H9 (cell line): Measurements from ENCODE around the gene DYRK1B. TPM values are rescaled to one million over a fixed set of nuclear protein-coding genes. Genes with fewer than 3 reads are reported as not detected.
"Not testable (repeated sequence)": the region's sequence is repeated elsewhere in the genome, so short reads cannot be mapped to it uniquely, and the experiment has no call there.

Source experiments
- DNase-seq: peaks from one replicate; pipeline ENCODE4 v3.0.0-alpha.2; 2017
- H2AFZ ChIP-seq: one replicate; pipeline ENCODE4 v1.6.1; 2013; ENCODE audit warnings: mild to moderate bottlenecking, low read length, control low read depth, moderate library complexity
- H2AK5ac ChIP-seq: 2 replicates; pipeline ENCODE4 v1.6.1; 2013; ENCODE audit warnings: low read length, control low read depth, mixed read lengths; ENCODE audit not compliant: insufficient read length
- H2BK120ac ChIP-seq: one replicate; pipeline ENCODE4 v1.6.1; 2013; ENCODE audit warnings: low read depth, mild to moderate bottlenecking, low read length, control low read depth, inconsistent platforms; ENCODE audit not compliant: poor library complexity, severe bottlenecking
- H2BK12ac ChIP-seq: 2 replicates; pipeline ENCODE4 v1.6.1; 2013; ENCODE audit warnings: low read length, control low read depth, mixed read lengths, low read depth; ENCODE audit not compliant: insufficient read length
- H2BK15ac ChIP-seq: 2 replicates; pipeline ENCODE4 v1.6.1; 2013; ENCODE audit warnings: low read depth, low read length, control low read depth
- H2BK20ac ChIP-seq: one replicate; pipeline ENCODE4 v1.6.1; 2013; ENCODE audit warnings: low read depth, mild to moderate bottlenecking, low read length, control low read depth, inconsistent platforms; ENCODE audit not compliant: poor library complexity, severe bottlenecking
- H2BK5ac ChIP-seq: 2 replicates; pipeline ENCODE4 v1.6.1; 2013; ENCODE audit warnings: low read length, control low read depth, mixed read lengths; ENCODE audit not compliant: insufficient read length
- H3K14ac ChIP-seq: 2 replicates; pipeline ENCODE4 v1.6.1; 2013; ENCODE audit warnings: low read length, control low read depth; ENCODE audit not compliant: insufficient read depth
- H3K18ac ChIP-seq: 2 replicates; pipeline ENCODE4 v1.6.1; 2013; ENCODE audit warnings: low read depth, mild to moderate bottlenecking, mixed read lengths, low read length, control low read depth; ENCODE audit not compliant: insufficient read length
- H3K23ac ChIP-seq: 2 replicates; pipeline ENCODE4 v1.6.1; 2013; ENCODE audit warnings: low read length, control low read depth, mixed read lengths, low read depth; ENCODE audit not compliant: insufficient read length
- H3K23me2 ChIP-seq: 2 replicates; pipeline ENCODE4 v1.6.1; 2013; ENCODE audit warnings: low read depth, mild to moderate bottlenecking, mixed read lengths, low read length, control low read depth; ENCODE audit not compliant: insufficient read length, poor library complexity, severe bottlenecking
- H3K27ac ChIP-seq: 2 replicates; pipeline ENCODE4 v1.5.1; 2013; ENCODE audit warnings: low read length, control low read depth, mixed read lengths, low read depth; ENCODE audit not compliant: insufficient read length
- H3K27me3 ChIP-seq: 2 replicates; pipeline ENCODE4 v1.6.1; 2013; ENCODE audit warnings: low read length, control low read depth, inconsistent platforms; ENCODE audit not compliant: insufficient read depth
- H3K4ac ChIP-seq: 2 replicates; pipeline ENCODE4 v1.6.1; 2013; ENCODE audit warnings: low read depth, mild to moderate bottlenecking, control low read depth, inconsistent platforms, low read length, moderate library complexity
- H3K4me1 ChIP-seq: 2 replicates; pipeline ENCODE4 v1.6.1; 2013; ENCODE audit warnings: low read length, control low read depth, inconsistent platforms; ENCODE audit not compliant: insufficient read depth
- H3K4me2 ChIP-seq: 2 replicates; pipeline ENCODE4 v1.6.1; 2013; ENCODE audit warnings: low read length, control low read depth, mixed read lengths; ENCODE audit not compliant: insufficient read length, insufficient read depth
- H3K56ac ChIP-seq: 2 replicates; pipeline ENCODE4 v1.6.1; 2013; ENCODE audit warnings: low read depth, mild to moderate bottlenecking, mixed read lengths, low read length, control low read depth; ENCODE audit not compliant: insufficient read length
- H3K79me1 ChIP-seq: 2 replicates; pipeline ENCODE4 v1.6.1; 2013; ENCODE audit warnings: low read depth, mild to moderate bottlenecking, moderate library complexity, low read length, control low read depth, inconsistent platforms; ENCODE audit not compliant: insufficient read depth, poor library complexity, severe bottlenecking
- H3K79me2 ChIP-seq: 2 replicates; pipeline ENCODE4 v1.6.1; 2013; ENCODE audit warnings: low read length, control low read depth, inconsistent platforms; ENCODE audit not compliant: insufficient read depth
- H3K9ac ChIP-seq: 2 replicates; pipeline ENCODE4 v1.6.1; 2013; ENCODE audit warnings: low read length, control low read depth, mixed read lengths; ENCODE audit not compliant: insufficient read length; ENCODE audit errors: extremely low read depth
- H3K9me3 ChIP-seq: one replicate; pipeline ENCODE4 v1.6.1; 2013; ENCODE audit warnings: low read depth, low read length, inconsistent platforms; ENCODE audit not compliant: control insufficient read depth
- H3T11ph ChIP-seq: one replicate; pipeline ENCODE4 v1.6.1; 2013; ENCODE audit warnings: mild to moderate bottlenecking, low read length, control low read depth, inconsistent platforms
- H4K20me1 ChIP-seq: one replicate; pipeline ENCODE4 v1.6.1; 2013; ENCODE audit not compliant: control insufficient read depth, insufficient read length, insufficient read depth
- H4K5ac ChIP-seq: 2 replicates; pipeline ENCODE4 v1.6.1; 2013; ENCODE audit warnings: low read depth, mild to moderate bottlenecking, mixed read lengths, low read length, control low read depth; ENCODE audit not compliant: insufficient read length
- H4K8ac ChIP-seq: replicated peaks from 2 replicates; pipeline ENCODE4 v1.6.1; 2013; ENCODE audit warnings: low read length, control low read depth, mixed read lengths, low read depth; ENCODE audit not compliant: insufficient read length
- H4K91ac ChIP-seq: 2 replicates; pipeline ENCODE4 v1.6.1; 2013; ENCODE audit warnings: low read depth, mild to moderate bottlenecking, moderate library complexity, mixed read lengths, low read length, control low read depth; ENCODE audit not compliant: insufficient read length
- H3K27ac Mint-ChIP-seq, 3 experiments: 2 replicates in 2 of 3; 3 replicates in 1 of 3; pipeline ENCODE4 v1.8.0; 2020 to 2021; ENCODE audit warnings: mixed read lengths in 3 of 3, mild to moderate bottlenecking in 1 of 3, moderate library complexity in 1 of 3
- H3K27me3 Mint-ChIP-seq: 2 replicates; pipeline ENCODE4 v1.8.0; 2021; ENCODE audit warnings: low read depth, mild to moderate bottlenecking, moderate library complexity, mixed read lengths
- H3K36me3 Mint-ChIP-seq, 3 experiments: 2 replicates in 2 of 3; 3 replicates in 1 of 3; pipeline ENCODE4 v1.8.0; 2020 to 2021; ENCODE audit warnings: low read depth in 3 of 3, mixed read lengths in 3 of 3; ENCODE audit not compliant: insufficient read depth in 1 of 3
- H3K4me1 Mint-ChIP-seq, 2 experiments: 2 replicates each; pipeline ENCODE4 v1.8.0; 2020; ENCODE audit warnings: mixed read lengths in 2 of 2
- H3K4me3 Mint-ChIP-seq, 2 experiments: 2 replicates in 1 of 2; 3 replicates in 1 of 2; pipeline ENCODE4 v1.8.0; 2020 to 2021; ENCODE audit warnings: mild to moderate bottlenecking in 2 of 2, mixed read lengths in 2 of 2, moderate library complexity in 1 of 2
- H3K9me3 Mint-ChIP-seq, 2 experiments: 2 replicates in 1 of 2; 3 replicates in 1 of 2; pipeline ENCODE4 v1.8.0; 2020; ENCODE audit warnings: mild to moderate bottlenecking in 2 of 2, mixed read lengths in 2 of 2, moderate library complexity in 1 of 2
- whole genome bisulfite sequencing: extraction: QIAGEN DNeasy Blood & Tissue Kit; methylation state at CpG from one replicate; pipeline ENCODE4 v1.1.7; 2013; ENCODE audit warnings: missing lambda C conversion rate, low lambda C conversion rate, mixed read lengths; ENCODE audit not compliant: insufficient read length; ENCODE audit errors: extremely low coverage; 5-methylcytosine and 5-hydroxymethylcytosine counted together
- total RNA-seq: library from RNA; stranded (reverse); gene quantifications from 2 replicates; pipeline ENCODE4 v1.2.1, GENCODE V29; 2021
- TF ChIP-seq, protein P1 (sequence below): fragments of 200-600 bp; sonication (generic); conservative IDR thresholded peaks from 3 replicates; pipeline ENCODE4 v1.8.0; 2021; ENCODE audit warnings: antibody characterized with exemption, mild to moderate bottlenecking

Gene DYRK1B
- total RNA-seq, 1 experiment from 2014 or later, result 14.3 TPM

DNA sequence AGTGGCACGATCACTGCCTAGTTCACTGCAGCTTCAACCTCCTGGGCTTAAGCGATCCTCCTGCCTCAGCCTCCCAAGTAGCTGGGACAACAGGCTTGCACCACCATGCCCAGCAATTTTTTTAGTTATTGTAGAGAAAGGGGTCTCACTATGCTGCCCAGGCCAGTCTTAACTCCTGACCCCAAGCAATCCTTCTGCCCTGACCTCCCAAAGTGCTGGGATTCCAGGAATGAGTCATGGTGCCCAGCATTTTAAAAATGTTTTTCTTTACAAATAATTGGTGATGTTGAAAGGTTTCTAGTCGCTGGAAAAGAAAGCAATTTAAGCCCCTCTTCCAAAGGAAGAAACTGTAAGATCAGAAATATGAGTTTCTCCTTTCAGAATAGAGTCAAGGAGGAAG is 19.4 kb downstream of the DYRK1B start:
- H3K27ac Mint-ChIP-seq, result no peak overlapping the region
- no peaks in the 10 kb centered on the region for H4K20me1 ChIP-seq
- H3K27ac ChIP-seq, result no peak overlapping the region
- no peak overlapping the region for H2BK15ac ChIP-seq
- TF ChIP-seq, protein P1, sequence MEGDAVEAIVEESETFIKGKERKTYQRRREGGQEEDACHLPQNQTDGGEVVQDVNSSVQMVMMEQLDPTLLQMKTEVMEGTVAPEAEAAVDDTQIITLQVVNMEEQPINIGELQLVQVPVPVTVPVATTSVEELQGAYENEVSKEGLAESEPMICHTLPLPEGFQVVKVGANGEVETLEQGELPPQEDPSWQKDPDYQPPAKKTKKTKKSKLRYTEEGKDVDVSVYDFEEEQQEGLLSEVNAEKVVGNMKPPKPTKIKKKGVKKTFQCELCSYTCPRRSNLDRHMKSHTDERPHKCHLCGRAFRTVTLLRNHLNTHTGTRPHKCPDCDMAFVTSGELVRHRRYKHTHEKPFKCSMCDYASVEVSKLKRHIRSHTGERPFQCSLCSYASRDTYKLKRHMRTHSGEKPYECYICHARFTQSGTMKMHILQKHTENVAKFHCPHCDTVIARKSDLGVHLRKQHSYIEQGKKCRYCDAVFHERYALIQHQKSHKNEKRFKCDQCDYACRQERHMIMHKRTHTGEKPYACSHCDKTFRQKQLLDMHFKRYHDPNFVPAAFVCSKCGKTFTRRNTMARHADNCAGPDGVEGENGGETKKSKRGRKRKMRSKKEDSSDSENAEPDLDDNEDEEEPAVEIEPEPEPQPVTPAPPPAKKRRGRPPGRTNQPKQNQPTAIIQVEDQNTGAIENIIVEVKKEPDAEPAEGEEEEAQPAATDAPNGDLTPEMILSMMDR, result no peak
- H3K79me2 ChIP-seq, result no peaks in the 10 kb centered on the region
- H3K14ac ChIP-seq, result no peak overlapping the region
- H3K4me3 Mint-ChIP-seq, result no peak overlapping the region
- H3T11ph ChIP-seq, result no peak overlapping the region
- no peak overlapping the region for H3K4me2 ChIP-seq
- H3K23me2 ChIP-seq, result no peaks in the 10 kb centered on the region
- no peaks in the 10 kb centered on the region for H3K9me3 Mint-ChIP-seq
- no peak overlapping the region for H3K18ac ChIP-seq
- no peak overlapping the region for H2BK120ac ChIP-seq
- no peaks in the 10 kb centered on the region for H3K27me3 ChIP-seq
- H2BK12ac ChIP-seq, result no peak overlapping the region
- no peak for DNase-seq
- no peak overlapping the region for H2AK5ac ChIP-seq
- no CpG with 5 or more reads among the region's 3 CpGs for WGBS
- H2BK20ac ChIP-seq, result no peak overlapping the region
- no peaks in the 10 kb centered on the region for H3K9me3 ChIP-seq
- H2AFZ ChIP-seq, result no peak overlapping the region
- H3K4ac ChIP-seq, result no peak overlapping the region
- H3K56ac ChIP-seq, result no peak overlapping the region
- no peak overlapping the region for H4K5ac ChIP-seq
- no peaks in the 10 kb centered on the region for H3K4me1 Mint-ChIP-seq
- peaks cover 0 to 13% (median 0%) of the 10 kb centered on the region in 3 experiments; a peak in 1 of 7 replicates for H3K36me3 Mint-ChIP-seq
- no peak overlapping the region for H3K9ac ChIP-seq
- H3K23ac ChIP-seq, result no peak overlapping the region
- no peak overlapping the region for H2BK5ac ChIP-seq
- H4K8ac ChIP-seq, result no peak overlapping the region
- no peaks in the 10 kb centered on the region for H3K4me1 ChIP-seq
- no peaks in the 10 kb centered on the region for H3K79me1 ChIP-seq
- no peak overlapping the region for H4K91ac ChIP-seq
- no peaks in the 10 kb centered on the region for H3K27me3 Mint-ChIP-seq

DNA sequence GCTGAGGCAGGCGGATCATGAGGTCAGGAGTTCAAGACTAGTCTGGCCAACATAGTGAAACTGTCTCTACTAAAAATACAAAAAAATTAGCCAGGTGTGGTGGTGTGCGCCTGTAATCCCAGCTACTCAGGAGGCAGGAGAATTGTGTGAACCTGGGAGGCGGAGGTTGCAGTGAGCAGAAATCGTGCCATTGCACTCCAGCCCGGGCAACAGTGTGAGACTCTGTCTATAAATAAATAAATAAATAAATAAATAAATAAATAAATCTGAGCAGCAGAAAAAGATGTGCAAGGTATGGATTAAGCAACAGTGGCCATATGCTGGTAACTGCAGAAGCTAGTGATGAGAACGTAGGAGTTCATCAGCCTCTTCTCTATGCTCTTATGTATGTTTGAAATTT is 19.9 kb downstream of the DYRK1B start:
- H3K56ac ChIP-seq, H3K23me2 ChIP-seq, H3K4me1 Mint-ChIP-seq: not testable (repeated sequence)

More for the DNA sequence above, 19.9 kb downstream of the DYRK1B start:
- WGBS, result no CpG with 5 or more reads among the region's 6 CpGs
- H3K4me3 Mint-ChIP-seq, H3K27ac ChIP-seq, H3K79me2 ChIP-seq, H2BK12ac ChIP-seq, H3K79me1 ChIP-seq, H4K5ac ChIP-seq, H4K20me1 ChIP-seq, H3K27ac Mint-ChIP-seq, H3K23ac ChIP-seq, H3T11ph ChIP-seq, H3K9me3 Mint-ChIP-seq, H2BK20ac ChIP-seq, H3K27me3 ChIP-seq, H3K18ac ChIP-seq, H3K4me1 ChIP-seq, H4K8ac ChIP-seq, H3K14ac ChIP-seq, DNase-seq, H2BK5ac ChIP-seq, H2AK5ac ChIP-seq, H4K91ac ChIP-seq, H3K9ac ChIP-seq, H3K4me2 ChIP-seq, H2BK120ac ChIP-seq, H2AFZ ChIP-seq, H3K4ac ChIP-seq, H3K27me3 Mint-ChIP-seq, H2BK15ac ChIP-seq, H3K9me3 ChIP-seq: not testable (repeated sequence)
- peaks cover 0 to 13% (median 0%) of the 10 kb centered on the region in 3 experiments; a peak in 1 of 7 replicates for H3K36me3 Mint-ChIP-seq
